Mesenchymal stem cell (in vitro differentiated cells and primary cell): Measurements from ENCODE around the gene DMD.

ENCODE experiments used
- DNase-seq: peaks from one replicate; pipeline ENCODE4 v3.0.0-alpha.2; 2013
- H2AFZ ChIP-seq: one replicate; pipeline ENCODE4 v1.6.1; 2013; ENCODE audit warnings: low read depth, mild to moderate bottlenecking, control low read depth, inconsistent platforms, low read length, moderate library complexity
- H2AK5ac ChIP-seq: 2 replicates; pipeline ENCODE4 v1.6.1; 2013; ENCODE audit warnings: low read length, moderate library complexity, mild to moderate bottlenecking, inconsistent platforms; ENCODE audit not compliant: severe bottlenecking
- H2BK120ac ChIP-seq: one replicate; pipeline ENCODE4 v1.6.1; 2013; ENCODE audit warnings: low read depth, mild to moderate bottlenecking, inconsistent platforms, low read length, moderate library complexity
- H2BK12ac ChIP-seq, 2 experiments: one replicate each; pipeline ENCODE4 v1.6.1; 2013; ENCODE audit warnings: inconsistent platforms in 2 of 2, low read length in 2 of 2, mild to moderate bottlenecking in 2 of 2, moderate library complexity in 2 of 2, control low read depth in 1 of 2
- H2BK15ac ChIP-seq: one replicate; pipeline ENCODE4 v1.6.1; 2013; ENCODE audit warnings: mild to moderate bottlenecking, low read depth, inconsistent platforms; ENCODE audit not compliant: poor library complexity, severe bottlenecking
- H2BK5ac ChIP-seq: 2 replicates; pipeline ENCODE4 v1.6.1; 2013; ENCODE audit warnings: low read depth, mild to moderate bottlenecking, low read length, control low read depth, inconsistent platforms; ENCODE audit not compliant: poor library complexity, severe bottlenecking
- H3K14ac ChIP-seq, 2 experiments: one replicate each; pipeline ENCODE4 v1.6.1; 2013; ENCODE audit warnings: inconsistent platforms in 2 of 2, low read length in 2 of 2, control low read depth in 1 of 2, mild to moderate bottlenecking in 1 of 2, moderate library complexity in 1 of 2
- H3K18ac ChIP-seq, 2 experiments: one replicate each; pipeline ENCODE4 v1.6.1; 2013; ENCODE audit warnings: inconsistent platforms in 2 of 2, low read length in 2 of 2, control low read depth in 1 of 2, low read depth in 1 of 2, mild to moderate bottlenecking in 1 of 2
- H3K23ac ChIP-seq, 2 experiments: one replicate each; pipeline ENCODE4 v1.6.1; 2013; ENCODE audit warnings: inconsistent platforms in 2 of 2, low read length in 2 of 2, mild to moderate bottlenecking in 2 of 2, moderate library complexity in 2 of 2, control low read depth in 1 of 2
- H3K27ac ChIP-seq: 2 replicates; pipeline ENCODE4 v1.5.1; 2013; ENCODE audit warnings: mild to moderate bottlenecking, moderate library complexity, low read length, control low read depth, inconsistent platforms; ENCODE audit not compliant: poor library complexity, severe bottlenecking
- H3K27me3 ChIP-seq, 2 experiments: 2 replicates each; pipeline versions ENCODE4 v1.6.1 to v1.7.0; 2013; ENCODE audit warnings: low read length in 2 of 2, mild to moderate bottlenecking in 2 of 2, moderate library complexity in 2 of 2, control low read depth in 1 of 2, inconsistent platforms in 1 of 2; ENCODE audit not compliant: control insufficient read depth in 1 of 2, insufficient read depth in 1 of 2
- H3K36me3 ChIP-seq, 2 experiments: 2 replicates each; pipeline versions ENCODE4 v1.6.1 to v1.7.0; 2013; ENCODE audit warnings: low read length in 2 of 2, control low read depth in 1 of 2, inconsistent platforms in 1 of 2, low read depth in 1 of 2, mild to moderate bottlenecking in 1 of 2; ENCODE audit not compliant: insufficient read depth in 2 of 2, control insufficient read depth in 1 of 2
- H3K4ac ChIP-seq, 2 experiments: one replicate each; pipeline ENCODE4 v1.6.1; 2013; ENCODE audit warnings: inconsistent platforms in 2 of 2, low read length in 2 of 2, mild to moderate bottlenecking in 2 of 2, moderate library complexity in 2 of 2, control low read depth in 1 of 2, low read depth in 1 of 2
- H3K4me1 ChIP-seq: 2 replicates; pipeline ENCODE4 v1.6.1; 2013; ENCODE audit warnings: low read depth, low read length, control low read depth; ENCODE audit not compliant: control insufficient read depth, insufficient read depth
- H3K4me2 ChIP-seq: 2 replicates; pipeline ENCODE4 v1.6.1; 2013; ENCODE audit warnings: low read length, mild to moderate bottlenecking, inconsistent platforms; ENCODE audit not compliant: poor library complexity, severe bottlenecking
- H3K4me3 ChIP-seq, 2 experiments: 2 replicates each; pipeline versions ENCODE4 v1.5.1 to v1.7.0; 2013; ENCODE audit warnings: low read length in 2 of 2, mild to moderate bottlenecking in 2 of 2, control low read depth in 1 of 2, low read depth in 1 of 2; ENCODE audit not compliant: insufficient read depth in 1 of 2
- H3K79me1 ChIP-seq: replicated peaks from 2 replicates; pipeline ENCODE4 v1.6.1; 2013; ENCODE audit warnings: mild to moderate bottlenecking, control low read depth, low read length, inconsistent platforms; ENCODE audit not compliant: poor library complexity, severe bottlenecking
- H3K9ac ChIP-seq: 2 replicates; pipeline ENCODE4 v1.7.0; 2013; ENCODE audit warnings: mild to moderate bottlenecking, low read length, moderate library complexity
- H3K9me3 ChIP-seq: 2 replicates; pipeline ENCODE4 v1.7.0; 2013; ENCODE audit warnings: mild to moderate bottlenecking, low read length; ENCODE audit not compliant: control insufficient read depth
- H4K8ac ChIP-seq: one replicate; pipeline ENCODE4 v1.6.1; 2013; ENCODE audit warnings: inconsistent platforms, mild to moderate bottlenecking, low read length, moderate library complexity
- H4K91ac ChIP-seq: one replicate; pipeline ENCODE4 v1.6.1; 2013; ENCODE audit warnings: mild to moderate bottlenecking, low read length, inconsistent platforms
- WGBS: methylation state at CpG from one replicate; pipeline ENCODE4 v1.1.7; 2013; ENCODE audit warnings: mixed read lengths; 5-methylcytosine and 5-hydroxymethylcytosine counted together

Gene DMD

GRCh38 chrX:32804034-32804433, 407.3 kb downstream of the DMD start:
- Histone ChIP-seq H2AK5ac (no peak overlapping the region), H2BK5ac (no peak overlapping the region), H3K27ac (no peak overlapping the region), H3K4me2 (no peak overlapping the region), H3K4me3 (no peak overlapping the region), H3K79me1 (no peaks in the 10 kb centered on the region), H3K18ac (no peak overlapping the region), H2AFZ (no peak overlapping the region), H4K8ac (no peak overlapping the region), H4K91ac (no peak overlapping the region), H3K9me3 (no peaks in the 10 kb centered on the region), H3K4ac (no peak overlapping the region), H3K9ac (no peak overlapping the region), H3K14ac (no peak overlapping the region), H3K4me1 (no peaks in the 10 kb centered on the region), H3K36me3 (no peaks in the 10 kb centered on the region), H3K27me3 (no peaks in the 10 kb centered on the region), H3K23ac (no peak overlapping the region), H2BK120ac (no peak overlapping the region), H2BK12ac (no peak overlapping the region), H2BK15ac (no peak overlapping the region)
- 86% methylated on average over 10 of the region's 10 CpGs for WGBS
- DNase-seq: no peak

- no peak overlapping the region for H3K27ac ChIP-seq
- H4K91ac ChIP-seq: no peak overlapping the region
- no peaks in the 10 kb centered on the region for H3K79me1 ChIP-seq
- no peak for DNase-seq
- no peak overlapping the region for H3K14ac ChIP-seq
- no peaks in the 10 kb centered on the region for H3K4me1 ChIP-seq
- H3K27me3 ChIP-seq: no peaks in the 10 kb centered on the region
- no peak overlapping the region for H3K23ac ChIP-seq
- H4K8ac ChIP-seq: no peak overlapping the region
- H2BK12ac ChIP-seq: no peak overlapping the region
- no peak overlapping the region for H3K18ac ChIP-seq
- H2AFZ ChIP-seq: no peak overlapping the region
- no peak overlapping the region for H2BK120ac ChIP-seq
- no peak overlapping the region for H2AK5ac ChIP-seq
- no peak overlapping the region for H2BK5ac ChIP-seq
- no peak overlapping the region for H3K9ac ChIP-seq
- WGBS: 17% methylated on average over 1 of the region's 3 CpGs
- no peak overlapping the region for H2BK15ac ChIP-seq
- no peaks in the 10 kb centered on the region for H3K9me3 ChIP-seq
- H3K4me2 ChIP-seq: no peak overlapping the region
- H3K36me3 ChIP-seq: no peaks in the 10 kb centered on the region
- H3K4ac ChIP-seq: no peak overlapping the region
- H3K4me3 ChIP-seq: no peak overlapping the region
Observed at GRCh38 chrX:32798990-32799389, 412.4 kb downstream of the DMD start.

GRCh38 chrX:32788936-32789335, 422.4 kb downstream of the DMD start:
- no peak overlapping the region for H2AK5ac ChIP-seq
- no peaks in the 10 kb centered on the region for H3K27me3 ChIP-seq
- H2BK15ac ChIP-seq: no peak overlapping the region
- H3K4me1 ChIP-seq: no peaks in the 10 kb centered on the region
- H3K79me1 ChIP-seq: no peaks in the 10 kb centered on the region
- no peaks in the 10 kb centered on the region for H3K9me3 ChIP-seq
- H3K4me2 ChIP-seq: no peak overlapping the region
- WGBS: 100% methylated on average over 1 of the region's 1 CpG
- H4K8ac ChIP-seq: no peak overlapping the region
- no peak for DNase-seq
- H3K4ac ChIP-seq: no peak overlapping the region
- no peak overlapping the region for H4K91ac ChIP-seq
- no peak overlapping the region for H2AFZ ChIP-seq
- no peak overlapping the region for H2BK12ac ChIP-seq
- H2BK120ac ChIP-seq: no peak overlapping the region
- H3K23ac ChIP-seq: no peak overlapping the region
- no peak overlapping the region for H3K4me3 ChIP-seq
- no peaks in the 10 kb centered on the region for H3K36me3 ChIP-seq
- H3K27ac ChIP-seq: no peak overlapping the region
- no peak overlapping the region for H3K9ac ChIP-seq
- no peak overlapping the region for H3K18ac ChIP-seq
- H2BK5ac ChIP-seq: no peak overlapping the region
- H3K14ac ChIP-seq: no peak overlapping the region

GRCh38 chrX:32780109-32780508, 431.2 kb downstream of the DMD start:
- Histone ChIP-seq H3K27ac (no peak overlapping the region), H3K18ac (no peak overlapping the region), H4K8ac (no peak overlapping the region), H3K4me1 (no peaks in the 10 kb centered on the region), H3K4me2 (no peak overlapping the region), H2AFZ (no peak overlapping the region), H3K23ac (no peak overlapping the region), H3K4me3 (no peak overlapping the region), H3K4ac (no peak overlapping the region), H3K14ac (no peak overlapping the region), H3K36me3 (no peaks in the 10 kb centered on the region), H3K79me1 (no peaks in the 10 kb centered on the region), H3K27me3 (no peaks in the 10 kb centered on the region), H3K9me3 (no peaks in the 10 kb centered on the region), H4K91ac (no peak overlapping the region), H2BK120ac (no peak overlapping the region), H2BK12ac (no peak overlapping the region), H2BK5ac (no peak overlapping the region), H2AK5ac (no peak overlapping the region), H3K9ac (no peak overlapping the region), H2BK15ac (no peak overlapping the region)
- DNase-seq: no peak
- no CpG with 5 or more reads among the region's 4 CpGs for WGBS
